Measurements from ENCODE around the gene CHIT1. TPM values are rescaled to one million over a fixed set of nuclear protein-coding genes. Genes with fewer than 3 reads are reported as not detected.

Gene CHIT1
- total and polyA plus RNA-seq, 2 of the 8 experiments (the other 6 are each of a cell fraction or from before 2014, with no cell fraction given) = not detected

DNA sequence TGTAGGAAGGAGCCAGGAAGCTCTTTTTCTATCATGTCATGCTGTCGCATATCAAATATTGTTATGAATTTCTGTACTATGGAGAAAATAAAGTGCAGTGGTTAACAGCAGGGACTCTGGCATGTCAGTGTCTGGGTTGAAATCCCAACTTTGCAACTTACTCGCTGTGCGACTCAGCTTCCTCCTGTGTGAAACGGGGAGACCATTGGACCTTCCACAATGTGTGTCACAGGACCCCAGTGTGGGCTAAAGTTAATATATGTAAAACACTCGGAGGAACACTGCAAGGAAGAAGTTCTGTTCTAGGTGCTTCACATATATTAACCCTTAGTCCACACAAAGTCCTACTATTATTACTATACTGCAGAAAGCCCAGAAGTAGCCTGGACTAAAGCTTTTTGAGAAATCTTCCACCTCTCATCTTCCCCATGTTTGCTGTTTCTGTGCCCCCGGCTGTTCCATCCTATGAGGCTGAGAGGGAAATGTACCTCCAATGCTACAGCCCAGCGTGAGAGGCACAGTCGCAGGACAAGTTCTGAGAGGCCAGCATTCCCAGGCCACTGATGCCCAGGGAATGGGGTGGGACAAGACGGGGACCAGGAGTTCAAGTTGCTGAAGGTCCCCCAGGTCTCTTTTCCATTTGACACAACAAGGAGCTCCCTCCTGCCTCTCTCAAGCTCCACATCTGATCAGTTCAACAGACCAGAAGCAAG, 1.9 kb downstream of the CHIT1 start (continued):
- TF ChIP-seq SRF (IDR thresholded peaks at IDR 0.05; ENCODE audit: low read depth, low read length) = no peak
- no peak for TF ChIP-seq GABPA (IDR thresholded peaks at IDR 0.05; ENCODE audit: borderline replicate concordance, insufficient read depth, low read length)
- TF ChIP-seq PHF8 (conservative IDR thresholded peaks at IDR 0.05; ENCODE audit: low read depth, low read length) = no peak
- no peak for TF ChIP-seq SIN3A (conservative IDR thresholded peaks at IDR 0.05 in 1 of 2, IDR thresholded peaks at IDR 0.05 in 1 of 2; ENCODE audit: low read depth in 1 of 2, low read length in 2 of 2)
- no peak for TF ChIP-seq BCL11A (IDR thresholded peaks at IDR 0.05; ENCODE audit: low read depth in 2 of 2, low read length in 2 of 2)
- no peak for TF ChIP-seq RNF2 (IDR thresholded peaks at IDR 0.05; ENCODE audit: borderline replicate concordance, low read depth, low read length, missing control alignments, poor library complexity, severe bottlenecking)
- TF ChIP-seq BACH1 (IDR thresholded peaks at IDR 0.05; ENCODE audit: low read length) = no peak

Data from H1 (cell line).